ENCODE measurements around the gene DDX56. TPM values are rescaled to one million over a fixed set of nuclear protein-coding genes. Genes with fewer than 3 reads are reported as not detected.
A peak's percentile ranks its signal among the peaks of the same experiment; 100 is the strongest.

DDX56 gene
- total RNA-seq, 6 experiments from 2014 or later: 31.8 to 42.2 (median 36.5) TPM

- peaks cover 0 to 22% (median 9%) of the 10 kb centered on the region in 4 donors for H3K4me1 ChIP-seq
- TF ChIP-seq POLR2A (IDR thresholded peaks at IDR 0.05) (no peak), CTCF (IDR thresholded peaks at IDR 0.05) (no peak)
- H3K4me3 ChIP-seq: no peak overlapping the region
- no peaks in the 10 kb centered on the region for H3K9me3 ChIP-seq
- 74% methylated on average over 10 of the region's 11 CpGs for WGBS (ENCODE audit: insufficient coverage, low coverage, low lambda C conversion rate, missing lambda C conversion rate)
- H3K36me3 ChIP-seq: peaks cover 0 to 6% (median 0%) of the 10 kb centered on the region in 4 donors
- ATAC-seq (peak; percentile 43 to 45 (median 44)), DNase-seq (no peak)
- H3K27me3 ChIP-seq: no peaks in the 10 kb centered on the region
- intact Hi-C loops (cut with DNase I): no loop called here
- H3K27ac ChIP-seq: no peak overlapping the region
Observed at GRCh38 chr7:44621034-44621749, 47.5 kb upstream of the DDX56 start.

GRCh38 chr7:44618753-44619152 is 45.0 kb upstream of the DDX56 start:
- TF ChIP-seq CTCF (IDR thresholded peaks at IDR 0.05): no peak
- no peak for TF ChIP-seq POLR2A (IDR thresholded peaks at IDR 0.05)
- intact Hi-C loops (cut with DNase I): no loop called here
- DNase-seq (no peak), ATAC-seq (no peak)
- WGBS (ENCODE audit: insufficient coverage, low coverage, low lambda C conversion rate, missing lambda C conversion rate): 76% methylated on average over 3 of the region's 3 CpGs
- Histone ChIP-seq H3K4me1 (peaks cover 0 to 22% (median 9%) of the 10 kb centered on the region in 4 donors), H3K4me3 (no peak overlapping the region), H3K27me3 (no peaks in the 10 kb centered on the region), H3K9me3 (no peaks in the 10 kb centered on the region), H3K27ac (no peak overlapping the region), H3K36me3 (no peaks in the 10 kb centered on the region)

GRCh38 chr7:44618045-44618444 is 44.3 kb upstream of the DDX56 start:
- H3K4me3 ChIP-seq: no peak overlapping the region
- no peaks in the 10 kb centered on the region for H3K27me3 ChIP-seq
- no peak for DNase-seq
- H3K36me3 ChIP-seq: no peaks in the 10 kb centered on the region
- WGBS (ENCODE audit: insufficient coverage, low coverage, low lambda C conversion rate, missing lambda C conversion rate): 92% methylated on average over 1 of the region's 1 CpG
- H3K9me3 ChIP-seq: no peaks in the 10 kb centered on the region
- peaks cover 0 to 15% (median 7%) of the 10 kb centered on the region in 4 donors for H3K4me1 ChIP-seq
- no peak overlapping the region for H3K27ac ChIP-seq
- intact Hi-C loops (cut with DNase I): no loop called here
- no peak for TF ChIP-seq CTCF (IDR thresholded peaks at IDR 0.05)
- no peak for ATAC-seq

DNA sequence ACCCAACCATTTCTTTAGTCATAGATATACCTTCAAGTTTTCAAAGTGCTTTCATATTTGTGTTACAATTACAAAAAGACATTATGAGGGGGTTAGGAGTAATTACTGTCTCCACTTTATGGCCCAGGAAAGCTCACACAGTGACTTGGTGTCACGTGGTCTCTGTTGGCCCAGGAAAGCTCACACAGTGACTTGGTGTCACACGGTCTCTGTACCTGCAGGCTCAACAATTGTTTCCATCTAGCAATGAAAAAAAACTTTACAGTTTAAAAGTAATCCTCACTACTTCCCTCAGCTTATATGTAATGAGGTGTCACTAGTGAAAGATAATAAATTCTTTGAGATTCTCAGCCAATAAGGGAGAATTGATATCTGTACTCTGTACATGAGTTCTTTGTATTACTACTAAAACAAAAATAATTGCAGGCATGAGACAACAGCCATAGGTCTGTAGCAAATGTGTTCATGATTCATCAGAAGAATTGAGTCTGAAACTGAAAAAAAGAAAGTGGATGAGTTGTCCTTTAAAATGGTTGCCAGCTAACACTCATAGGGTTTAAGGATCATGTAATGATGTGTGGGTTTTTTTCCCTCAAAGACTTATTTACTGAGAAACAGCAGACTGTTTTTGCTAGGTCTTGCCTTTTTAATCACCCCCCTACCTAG is 43.6 kb upstream of the DDX56 start:
- DNase-seq: no peak
- Histone ChIP-seq H3K27me3 (no peaks in the 10 kb centered on the region), H3K36me3 (no peaks in the 10 kb centered on the region), H3K4me3 (no peak overlapping the region), H3K4me1 (peaks cover 0 to 8% (median 4%) of the 10 kb centered on the region in 4 donors), H3K9me3 (no peaks in the 10 kb centered on the region), H3K27ac (no peak overlapping the region)
- TF ChIP-seq CTCF (IDR thresholded peaks at IDR 0.05) (no peak), POLR2A (IDR thresholded peaks at IDR 0.05) (no peak)
- WGBS (ENCODE audit: insufficient coverage, low coverage, low lambda C conversion rate, missing lambda C conversion rate): 67% methylated on average over 1 of the region's 2 CpGs
- ATAC-seq: no peak
- intact Hi-C loops (cut with DNase I): no loop called here
